HCT116 (cell line): ENCODE measurements around the gene PANK4. TPM values are rescaled to one million over a fixed set of nuclear protein-coding genes. Genes with fewer than 3 reads are reported as not detected.

Experiments
- ATAC-seq: fragments of 200-7000 bp; cut with Tn5 transposase; 2 replicates; pipeline ENCODE4 v1.9.1; 2020; ENCODE audit warnings: mild to moderate bottlenecking, moderate library complexity
- BruUV-seq: library from RNA; stranded (reverse); fragments of 400-500 nt; replicated peaks from 2 replicates; lab custom pipeline; 2021; lab: Mats Ljungman, UMichigan
- CTCF ChIA-PET: fragments of 300-600 bp; sonication (Branson Sonifier 250); formaldehyde crosslinking; loops from one replicate; lab custom pipeline; 2021; ENCODE audit warnings: antibody characterized with exemption; lab: Charles Lee
- POLR2A ChIA-PET: fragments of 300-600, 350-600 bp; sonication (Branson Sonifier 250); formaldehyde crosslinking; loops from one replicate; lab custom pipeline; 2021; ENCODE audit warnings: antibody characterized with exemption; lab: Charles Lee
- RAD21 ChIA-PET, 2 experiments: fragments of 300-600 bp; sonication (Branson Sonifier 250); formaldehyde crosslinking; loops; one replicate each; lab custom pipeline; 2023; ENCODE audit warnings: low total read pairs in 2 of 2; ENCODE audit not compliant: uncharacterized antibody in 2 of 2, unreplicated experiment in 2 of 2, low non-redundant PET in 1 of 2; lab: Charles Lee
- DNase-seq: peaks from one replicate; pipeline ENCODE4 v3.0.0-alpha.2; 2010; ENCODE audit warnings: low read depth, low spot score
- H2AFZ ChIP-seq: fragments of 200-600 bp; shearing (Covaris generic), sonication (generic); 2 replicates; pipeline ENCODE4 v1.6.1; 2017; ENCODE audit warnings: low read depth, mixed run types, mixed read lengths, antibody characterized with exemption, low read length; ENCODE audit not compliant: poor library complexity, severe bottlenecking
- H3K27ac ChIP-seq: 2 replicates; pipeline ENCODE4 v1.5.1; 2012; ENCODE audit warnings: low read depth, low read length
- H3K27me3 ChIP-seq: fragments of 200-600 bp; sonication (generic); 2 replicates; pipeline ENCODE4 v1.6.1; 2016; ENCODE audit warnings: mixed run types, low read length, mixed read lengths; ENCODE audit not compliant: insufficient read depth
- H3K36me3 ChIP-seq, 2 experiments: fragments of 200-500 bp in 1 of 2; fragments of 200-600 bp in 1 of 2; sonication (Bioruptor generic) in 1 of 2; sonication (generic) in 1 of 2; 2 replicates each; pipeline versions ENCODE4 v1.5.1 to v1.6.1; 2014 to 2016; ENCODE audit warnings: low read length in 2 of 2, inconsistent platforms in 1 of 2, mixed read lengths in 1 of 2, mixed run types in 1 of 2; ENCODE audit not compliant: insufficient read depth in 2 of 2, control insufficient read depth in 1 of 2
- H3K4me1 ChIP-seq, 2 experiments: fragments of 200-600 bp in 1 of 2; sonication (generic) in 1 of 2; 2 replicates each; pipeline versions ENCODE4 v1.5.1 to v1.6.1; 2012 to 2017; ENCODE audit warnings: low read length in 2 of 2, inconsistent platforms in 1 of 2, mild to moderate bottlenecking in 1 of 2, mixed read lengths in 1 of 2, mixed run types in 1 of 2, moderate library complexity in 1 of 2; ENCODE audit not compliant: insufficient read depth in 2 of 2, control insufficient read depth in 1 of 2
- H3K4me2 ChIP-seq: fragments of 200-600 bp; sonication (generic); 2 replicates; pipeline ENCODE4 v1.6.1; 2017; ENCODE audit warnings: mixed run types, low read length, mixed read lengths
- H3K4me3 ChIP-seq, 2 experiments: fragments of 200-600 bp in 1 of 2; sonication (generic) in 1 of 2; replicated peaks in 1 of 2; 2 replicates each; pipeline ENCODE4 v1.5.1; 2011 to 2016; ENCODE audit warnings: low read length in 2 of 2, control low read depth in 1 of 2, low read depth in 1 of 2, mild to moderate bottlenecking in 1 of 2, mixed read lengths in 1 of 2, mixed run types in 1 of 2
- H3K79me2 ChIP-seq: fragments of 200-600 bp; sonication (generic); 2 replicates; pipeline ENCODE4 v1.6.1; 2017; ENCODE audit warnings: mild to moderate bottlenecking, mixed run types, low read length, moderate library complexity, mixed read lengths; ENCODE audit not compliant: insufficient read depth
- H3K9ac ChIP-seq: fragments of 200-600 bp; sonication (generic); 2 replicates; pipeline ENCODE4 v1.6.1; 2016; ENCODE audit warnings: low read length, mixed read lengths
- H3K9me2 ChIP-seq: fragments of 200-600 bp; sonication (generic), shearing (Covaris generic); 2 replicates; pipeline ENCODE4 v1.6.1; 2017; ENCODE audit warnings: mixed run types, mild to moderate bottlenecking, moderate library complexity; ENCODE audit not compliant: insufficient read depth
- H3K9me3 ChIP-seq, 2 experiments: fragments of 200-500 bp in 1 of 2; fragments of 200-600 bp in 1 of 2; sonication (Bioruptor generic) in 1 of 2; sonication (generic) in 1 of 2; 2 replicates each; pipeline ENCODE4 v1.6.1; 2014 to 2017; ENCODE audit warnings: low read length in 2 of 2, mixed read lengths in 2 of 2, inconsistent platforms in 1 of 2, low read depth in 1 of 2, mild to moderate bottlenecking in 1 of 2, mixed run types in 1 of 2, moderate library complexity in 1 of 2; ENCODE audit not compliant: control insufficient read depth in 1 of 2, insufficient read depth in 1 of 2
- H4K20me1 ChIP-seq: fragments of 200-600 bp; sonication (generic), shearing (Covaris generic); 2 replicates; pipeline ENCODE4 v1.6.1; 2017; ENCODE audit warnings: mixed run types, mild to moderate bottlenecking, moderate library complexity; ENCODE audit not compliant: insufficient read depth
- CBX3 ChIP-seq: IDR thresholded peaks from 2 replicates; pipeline ENCODE4 v1.6.1; 2012; ENCODE audit warnings: low read depth
- CEBPB ChIP-seq: IDR thresholded peaks from 2 replicates; pipeline ENCODE4 v1.6.1; 2012; ENCODE audit warnings: low read depth
- EGR1 ChIP-seq: IDR thresholded peaks from 2 replicates; pipeline ENCODE4 v1.6.1; 2012; ENCODE audit warnings: low read depth
- EZH2 ChIP-seq: fragments of 200-600 bp; sonication (generic); IDR thresholded peaks from 2 replicates; pipeline ENCODE4 v1.6.1; 2017; ENCODE audit warnings: antibody characterized with exemption, mixed run types
- EZH2phosphoT487 ChIP-seq: fragments of 200-600 bp; IDR thresholded peaks from 2 replicates; pipeline ENCODE4 v1.6.1; 2018; ENCODE audit warnings: antibody characterized with exemption, borderline replicate concordance
- FOSL1 ChIP-seq: IDR thresholded peaks from 2 replicates; pipeline ENCODE4 v1.6.1; 2012; ENCODE audit warnings: low read depth
- JUND ChIP-seq: IDR thresholded peaks from 2 replicates; pipeline ENCODE4 v1.6.1; 2012
- MAX ChIP-seq: IDR thresholded peaks from 2 replicates; pipeline ENCODE4 v1.6.1; 2012
- POLR2AphosphoS5 ChIP-seq: IDR thresholded peaks from 2 replicates; pipeline ENCODE4 v1.6.1; 2011; ENCODE audit warnings: mild to moderate bottlenecking, low read depth, low read length, moderate library complexity
- REST ChIP-seq: IDR thresholded peaks from 2 replicates; pipeline ENCODE4 v1.6.1; 2012; ENCODE audit warnings: low read depth
- SIN3A ChIP-seq: IDR thresholded peaks from 2 replicates; pipeline ENCODE4 v1.6.1; 2012; ENCODE audit warnings: low read depth
- SP1 ChIP-seq: IDR thresholded peaks from 2 replicates; pipeline ENCODE4 v1.6.1; 2012; ENCODE audit warnings: low read depth
- YY1 ChIP-seq: IDR thresholded peaks from 2 replicates; pipeline ENCODE4 v1.6.1; 2011; ENCODE audit warnings: low read length, low read depth, moderate library complexity, mild to moderate bottlenecking; ENCODE audit not compliant: insufficient replicate concordance; ENCODE audit errors: extremely low read depth
- ZNF274 ChIP-seq: fragments of 200-500 bp; sonication (Bioruptor generic); IDR thresholded peaks from 2 replicates; pipeline ENCODE4 v1.6.1; 2014; ENCODE audit warnings: mild to moderate bottlenecking, low read depth, low read length, inconsistent platforms
- intact Hi-C: fragments of 100-400 bp; cut with micrococcal nuclease; formaldehyde crosslinking; loops from 2 replicates; pipeline ENCODE4 v1.10.0; 2022
- total RNA-seq: library from RNA; stranded (reverse); gene quantifications from one replicate; pipeline ENCODE4 v1.2.1, GENCODE V29; 2021; ENCODE audit not compliant: unreplicated experiment
- TF ChIP-seq, protein P1 (sequence below): IDR thresholded peaks from 2 replicates; pipeline ENCODE4 v1.6.1; 2012
- TF ChIP-seq, protein P2 (sequence below), 3 experiments: fragments of 200-600 bp in 1 of 3; sonication (generic) in 1 of 3; IDR thresholded peaks in 2 of 3; conservative IDR thresholded peaks in 1 of 3; 2 replicates each; pipeline ENCODE4 v1.5.1; 2012 to 2017; ENCODE audit warnings: low read depth in 2 of 3, low read length in 2 of 3, antibody characterized with exemption in 1 of 3, borderline replicate concordance in 1 of 3, control low read depth in 1 of 3, mild to moderate bottlenecking in 1 of 3, mixed read lengths in 1 of 3, mixed run types in 1 of 3, moderate library complexity in 1 of 3; ENCODE audit not compliant: insufficient read depth in 1 of 3

Gene PANK4
- total RNA-seq, 1 experiment from 2014 or later, result 38.5 TPM

GRCh38 chr1:2534315-2534686, 7.9 kb upstream of the PANK4 start (continued):
- TF ChIP-seq, protein P1, sequence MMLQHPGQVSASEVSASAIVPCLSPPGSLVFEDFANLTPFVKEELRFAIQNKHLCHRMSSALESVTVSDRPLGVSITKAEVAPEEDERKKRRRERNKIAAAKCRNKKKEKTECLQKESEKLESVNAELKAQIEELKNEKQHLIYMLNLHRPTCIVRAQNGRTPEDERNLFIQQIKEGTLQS, result no peak
- TF ChIP-seq CEBPB, result no peak
- TF ChIP-seq YY1, result no peak
- TF ChIP-seq POLR2AphosphoS5, result no peak
- no peak for TF ChIP-seq EZH2
- TF ChIP-seq, protein P2, sequence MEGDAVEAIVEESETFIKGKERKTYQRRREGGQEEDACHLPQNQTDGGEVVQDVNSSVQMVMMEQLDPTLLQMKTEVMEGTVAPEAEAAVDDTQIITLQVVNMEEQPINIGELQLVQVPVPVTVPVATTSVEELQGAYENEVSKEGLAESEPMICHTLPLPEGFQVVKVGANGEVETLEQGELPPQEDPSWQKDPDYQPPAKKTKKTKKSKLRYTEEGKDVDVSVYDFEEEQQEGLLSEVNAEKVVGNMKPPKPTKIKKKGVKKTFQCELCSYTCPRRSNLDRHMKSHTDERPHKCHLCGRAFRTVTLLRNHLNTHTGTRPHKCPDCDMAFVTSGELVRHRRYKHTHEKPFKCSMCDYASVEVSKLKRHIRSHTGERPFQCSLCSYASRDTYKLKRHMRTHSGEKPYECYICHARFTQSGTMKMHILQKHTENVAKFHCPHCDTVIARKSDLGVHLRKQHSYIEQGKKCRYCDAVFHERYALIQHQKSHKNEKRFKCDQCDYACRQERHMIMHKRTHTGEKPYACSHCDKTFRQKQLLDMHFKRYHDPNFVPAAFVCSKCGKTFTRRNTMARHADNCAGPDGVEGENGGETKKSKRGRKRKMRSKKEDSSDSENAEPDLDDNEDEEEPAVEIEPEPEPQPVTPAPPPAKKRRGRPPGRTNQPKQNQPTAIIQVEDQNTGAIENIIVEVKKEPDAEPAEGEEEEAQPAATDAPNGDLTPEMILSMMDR (IDR thresholded peaks at IDR 0.05 in 2 of 3, conservative IDR thresholded peaks at IDR 0.05 in 1 of 3; ENCODE audit: borderline replicate concordance in 1 of 3, insufficient read depth in 1 of 3, low read depth in 2 of 3, low read length in 2 of 3), result no peak
- TF ChIP-seq ZNF274, result no peak
- no peak for TF ChIP-seq FOSL1
- TF ChIP-seq MAX, result no peak

DNA sequence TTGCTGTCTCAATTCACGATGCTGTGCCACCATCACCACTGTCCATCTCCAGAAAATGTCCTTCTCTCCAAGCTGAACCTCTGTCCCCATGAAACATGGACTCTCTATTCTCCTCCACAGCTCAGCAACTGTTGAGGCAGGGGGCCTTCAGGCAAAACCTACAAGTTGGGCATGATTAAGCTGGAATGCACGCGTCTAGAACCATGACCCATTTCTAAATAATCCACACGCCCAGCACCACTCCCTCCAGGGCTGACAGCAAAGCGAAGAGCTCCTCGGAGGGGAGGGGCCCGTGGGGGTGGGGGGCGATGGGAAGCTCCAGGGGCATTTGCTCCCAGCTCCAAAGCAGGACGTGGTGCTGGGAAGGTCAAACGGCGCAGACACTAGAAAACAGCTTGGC, 7.0 kb upstream of the PANK4 start:
- Histone ChIP-seq H2AFZ (no peak overlapping the region), H3K36me3 (no peaks in the 10 kb centered on the region), H3K4me3 (no peak overlapping the region), H3K27me3 (no peaks in the 10 kb centered on the region), H4K20me1 (no peaks in the 10 kb centered on the region), H3K4me2 (peak overlapping the region; percentile 28), H3K79me2 (no peaks in the 10 kb centered on the region), H3K9me2 (no peaks in the 10 kb centered on the region), H3K9ac (no peak overlapping the region), H3K9me3 (no peaks in the 10 kb centered on the region), H3K4me1 (peaks cover 12 to 31% of the 10 kb centered on the region in 2 experiments; a peak in 3 of 4 replicates), H3K27ac (no peak overlapping the region)
- RAD21 ChIA-PET, result no interaction called here
- ATAC-seq (no peak), DNase-seq (no peak)
- CTCF ChIA-PET, result no interaction called here
- POLR2A ChIA-PET, result interaction anchor here (1.3 kb wide), 1 partner anchor 13 kb away, joined by 3 read pairs; no protein-coding TSS in a partner anchor
- intact Hi-C loops, result no loop called here
- no TSS peak for BruUV-seq
- TF ChIP-seq REST, result no peak
- TF ChIP-seq, protein P1, result no peak
- TF ChIP-seq, protein P2 (IDR thresholded peaks at IDR 0.05 in 2 of 3, conservative IDR thresholded peaks at IDR 0.05 in 1 of 3; ENCODE audit: borderline replicate concordance in 1 of 3, insufficient read depth in 1 of 3, low read depth in 2 of 3, low read length in 2 of 3), result no peak
- TF ChIP-seq SP1, result no peak
- TF ChIP-seq SIN3A, result no peak
- no peak for TF ChIP-seq EZH2
- no peak for TF ChIP-seq EZH2phosphoT487
- TF ChIP-seq MAX, result no peak
- TF ChIP-seq FOSL1, result no peak
- TF ChIP-seq CBX3, result no peak
- no peak for TF ChIP-seq JUND
- no peak for TF ChIP-seq EGR1
